ENCODE measurements around the gene GARS1. TPM values are rescaled to one million over a fixed set of nuclear protein-coding genes. Genes with fewer than 3 reads are reported as not detected.

The GARS1 gene
- total RNA-seq, 1 experiment from 2014 or later = 294 TPM

GRCh38 chr7:30660331-30661255 lies 65.9 kb downstream of the GARS1 start:
- Histone ChIP-seq H3K4me1 (ENCODE audit: insufficient read depth, low read length, poor library complexity, severe bottlenecking) (no peaks in the 10 kb centered on the region), H3K36me3 (ENCODE audit: insufficient read depth, low read length, poor library complexity, severe bottlenecking) (no peaks in the 10 kb centered on the region), H3K27ac (ENCODE audit: low read depth, low read length, poor library complexity, severe bottlenecking) (no peak overlapping the region), H3K27me3 (replicated peaks; ENCODE audit: insufficient read depth, low read depth, low read length, poor library complexity) (no peaks in the 10 kb centered on the region), H3K4me3 (ENCODE audit: low read depth, low read length, poor library complexity, severe bottlenecking) (no peak overlapping the region), H3K9me3 (ENCODE audit: low read depth, low read length, poor library complexity, severe bottlenecking) (no peaks in the 10 kb centered on the region)
- POLR2A ChIA-PET (ENCODE audit: low non-redundant PET) = no interaction called here
- no TSS peak for BruUV-seq (replicated peaks)
- intact Hi-C loops (cut with micrococcal nuclease; ENCODE audit: unreplicated experiment) = no loop called here
- TF ChIP-seq EZH2 (IDR thresholded peaks at IDR 0.05; ENCODE audit: borderline replicate concordance, low read depth, low read length, poor library complexity, severe bottlenecking) (no peak), CTCF (conservative IDR thresholded peaks at IDR 0.05; ENCODE audit: low read depth, low read length) (no peak)
- DNase-seq (ENCODE audit: low spot score) = no peak
- CTCF ChIA-PET = no interaction called here

GRCh38 chr7:30661926-30662325 lies 67.2 kb downstream of the GARS1 start:
- TF ChIP-seq CTCF (conservative IDR thresholded peaks at IDR 0.05; ENCODE audit: low read depth, low read length) (no peak), EZH2 (IDR thresholded peaks at IDR 0.05; ENCODE audit: borderline replicate concordance, low read depth, low read length, poor library complexity, severe bottlenecking) (no peak)
- Histone ChIP-seq H3K27me3 (replicated peaks; ENCODE audit: insufficient read depth, low read depth, low read length, poor library complexity) (no peaks in the 10 kb centered on the region), H3K4me1 (ENCODE audit: insufficient read depth, low read length, poor library complexity, severe bottlenecking) (no peaks in the 10 kb centered on the region), H3K9me3 (ENCODE audit: low read depth, low read length, poor library complexity, severe bottlenecking) (no peaks in the 10 kb centered on the region), H3K36me3 (ENCODE audit: insufficient read depth, low read length, poor library complexity, severe bottlenecking) (no peaks in the 10 kb centered on the region), H3K27ac (ENCODE audit: low read depth, low read length, poor library complexity, severe bottlenecking) (no peak overlapping the region), H3K4me3 (ENCODE audit: low read depth, low read length, poor library complexity, severe bottlenecking) (no peak overlapping the region)
- DNase-seq (ENCODE audit: low spot score) = no peak
- ChIA-PET CTCF (no interaction called here), POLR2A (ENCODE audit: low non-redundant PET) (no interaction called here)
- intact Hi-C loops (cut with micrococcal nuclease; ENCODE audit: unreplicated experiment) = no loop called here
- no TSS peak for BruUV-seq (replicated peaks)

GRCh38 chr7:30662431-30662939 lies 67.8 kb downstream of the GARS1 start:
- H3K36me3 ChIP-seq (ENCODE audit: insufficient read depth, low read length, poor library complexity, severe bottlenecking) = no peaks in the 10 kb centered on the region
- CTCF ChIA-PET = no interaction called here
- H3K4me3 ChIP-seq (ENCODE audit: low read depth, low read length, poor library complexity, severe bottlenecking) = no peak overlapping the region
- no peaks in the 10 kb centered on the region for H3K9me3 ChIP-seq (ENCODE audit: low read depth, low read length, poor library complexity, severe bottlenecking)
- no peak overlapping the region for H3K27ac ChIP-seq (ENCODE audit: low read depth, low read length, poor library complexity, severe bottlenecking)
- no peak for DNase-seq (ENCODE audit: low spot score)
- intact Hi-C loops (cut with micrococcal nuclease; ENCODE audit: unreplicated experiment) = no loop called here
- TF ChIP-seq CTCF (conservative IDR thresholded peaks at IDR 0.05; ENCODE audit: low read depth, low read length) (no peak), EZH2 (IDR thresholded peaks at IDR 0.05; ENCODE audit: borderline replicate concordance, low read depth, low read length, poor library complexity, severe bottlenecking) (no peak)
- no peaks in the 10 kb centered on the region for H3K4me1 ChIP-seq (ENCODE audit: insufficient read depth, low read length, poor library complexity, severe bottlenecking)
- no peaks in the 10 kb centered on the region for H3K27me3 ChIP-seq (replicated peaks; ENCODE audit: insufficient read depth, low read depth, low read length, poor library complexity)
- POLR2A ChIA-PET (ENCODE audit: low non-redundant PET) = no interaction called here
- no TSS peak for BruUV-seq (replicated peaks)

All from A673 (cell line).